HG03039 (cell line): ENCODE results near the gene KCNIP3.

Experiments
- ATAC-seq: cut with Tn5 transposase; IDR thresholded peaks from one replicate; pipeline ENCODE4 v1.9.1; 2021; ENCODE audit warnings: mild to moderate bottlenecking, moderate library complexity; ENCODE audit not compliant: unreplicated experiment

The KCNIP3 gene

DNA sequence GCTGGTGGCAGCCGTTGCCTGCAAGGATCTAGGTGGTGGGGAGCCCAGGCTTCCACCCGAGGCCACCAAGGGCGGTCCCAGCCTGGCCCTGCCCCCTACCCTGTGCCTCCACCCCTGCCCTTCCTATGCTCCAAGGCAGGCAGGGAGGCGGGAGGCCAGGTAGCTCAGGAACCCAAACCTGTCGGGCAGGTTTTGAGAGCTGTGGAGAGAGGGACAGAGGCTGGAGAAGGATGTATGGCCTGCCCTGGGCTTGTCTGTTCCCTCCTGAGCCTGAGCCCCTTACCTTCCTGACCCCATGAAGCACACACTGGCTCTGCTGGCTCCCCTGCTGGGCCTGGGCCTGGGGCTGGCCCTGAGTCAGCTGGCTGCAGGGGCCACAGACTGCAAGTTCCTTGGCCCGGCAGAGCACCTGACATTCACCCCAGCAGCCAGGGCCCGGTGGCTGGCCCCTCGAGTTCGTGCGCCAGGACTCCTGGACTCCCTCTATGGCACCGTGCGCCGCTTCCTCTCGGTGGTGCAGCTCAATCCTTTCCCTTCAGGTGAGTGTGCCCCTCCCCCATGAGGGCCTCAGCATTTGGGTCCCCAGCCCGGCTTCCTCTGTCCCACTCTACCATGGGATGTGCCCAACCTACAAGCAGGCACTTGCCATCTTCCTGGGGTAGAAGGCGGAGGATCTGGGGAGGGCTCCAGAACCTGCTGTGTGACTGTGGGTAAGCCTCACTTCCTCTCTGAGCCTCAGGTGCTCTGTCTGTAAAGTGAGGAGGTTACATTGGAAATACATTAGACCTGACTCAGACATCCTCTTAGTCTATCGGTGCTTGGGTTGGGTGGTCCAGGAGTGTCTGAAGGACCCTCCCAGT is 22.6 kb upstream of the KCNIP3 start, which contains the start of gene PROM2:
Gene PROM2, plus strand, starts transcription at position 159 of the 860 bp plus-strand sequence. Its CDS starts 137 bp downstream, at position 296.
- ATAC-seq = no peak

DNA sequence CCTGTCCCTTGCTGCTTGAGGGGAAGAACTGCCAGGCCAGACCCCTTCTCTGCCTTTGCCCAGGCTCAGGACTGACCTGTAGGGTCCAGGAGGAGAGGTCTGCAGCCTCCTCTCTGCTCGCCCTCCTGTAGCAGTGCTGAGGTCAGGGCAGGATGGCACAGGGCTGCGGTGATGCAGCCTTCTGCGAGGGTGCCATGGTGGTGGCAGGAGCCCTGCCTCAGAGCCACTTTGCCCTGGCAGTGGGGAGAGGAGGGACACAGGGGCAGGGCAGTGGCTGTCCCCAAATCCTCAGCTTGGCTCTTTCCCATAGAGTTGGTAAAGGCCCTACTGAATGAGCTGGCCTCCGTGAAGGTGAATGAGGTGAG is 22.0 kb upstream of the KCNIP3 start:
- no peak for ATAC-seq

DNA sequence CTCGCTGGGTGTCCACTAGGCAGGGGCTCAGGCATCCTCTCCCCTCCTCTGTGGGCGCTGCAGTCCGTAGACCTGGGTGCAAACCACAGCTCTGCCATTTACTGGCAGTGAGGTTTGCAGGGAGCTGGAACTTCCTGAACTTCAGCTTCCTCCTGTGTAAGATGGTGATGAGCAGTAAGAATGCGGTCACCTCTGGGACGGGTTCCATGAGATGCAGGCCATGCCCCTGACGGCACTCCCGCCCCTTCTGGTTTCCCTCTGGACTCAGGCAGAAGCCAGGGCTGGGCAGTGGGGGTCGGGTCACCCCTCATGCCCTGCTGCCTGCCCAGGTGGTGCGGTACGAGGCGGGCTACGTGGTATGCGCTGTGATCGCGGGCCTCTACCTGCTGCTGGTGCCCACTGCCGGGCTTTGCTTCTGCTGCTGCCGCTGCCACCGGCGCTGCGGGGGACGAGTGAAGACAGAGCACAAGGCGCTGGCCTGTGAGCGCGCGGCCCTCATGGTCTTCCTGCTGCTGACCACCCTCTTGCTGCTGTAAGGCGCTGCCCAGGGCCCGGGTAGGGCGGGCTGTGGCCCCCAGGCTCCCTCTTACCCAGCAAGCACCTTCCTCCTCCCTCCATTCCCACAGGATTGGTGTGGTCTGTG is 21.4 kb upstream of the KCNIP3 start:
- no peak for ATAC-seq

DNA sequence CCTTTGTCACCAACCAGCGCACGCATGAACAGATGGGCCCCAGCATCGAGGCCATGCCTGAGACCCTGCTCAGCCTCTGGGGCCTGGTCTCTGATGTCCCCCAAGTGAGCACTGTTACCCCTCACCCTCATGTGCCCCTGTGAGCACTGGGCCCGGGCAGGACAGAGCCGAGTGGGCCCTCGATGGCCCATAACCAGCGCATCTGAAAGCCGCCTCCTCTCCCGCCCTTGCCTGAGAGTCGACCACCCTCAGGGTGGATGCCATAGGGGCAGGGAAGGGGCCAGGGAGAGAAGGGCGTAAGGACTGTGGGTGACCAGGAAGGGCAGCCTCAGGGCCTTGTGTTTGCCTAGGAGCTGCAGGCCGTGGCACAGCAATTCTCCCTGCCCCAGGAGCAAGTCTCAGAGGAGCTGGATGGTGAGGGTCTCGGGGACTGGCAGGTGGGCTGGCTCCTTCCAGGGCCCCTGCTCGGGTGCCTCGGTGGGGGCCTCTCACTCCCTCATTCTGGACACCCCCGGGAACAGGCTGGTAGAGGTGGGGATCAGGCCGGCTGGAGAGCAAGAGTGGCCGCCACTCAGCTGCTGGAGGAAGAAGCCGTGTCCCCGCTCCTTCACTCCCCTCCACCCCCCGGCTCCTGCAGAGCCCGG is 20.8 kb upstream of the KCNIP3 start:
- no peak for ATAC-seq

DNA sequence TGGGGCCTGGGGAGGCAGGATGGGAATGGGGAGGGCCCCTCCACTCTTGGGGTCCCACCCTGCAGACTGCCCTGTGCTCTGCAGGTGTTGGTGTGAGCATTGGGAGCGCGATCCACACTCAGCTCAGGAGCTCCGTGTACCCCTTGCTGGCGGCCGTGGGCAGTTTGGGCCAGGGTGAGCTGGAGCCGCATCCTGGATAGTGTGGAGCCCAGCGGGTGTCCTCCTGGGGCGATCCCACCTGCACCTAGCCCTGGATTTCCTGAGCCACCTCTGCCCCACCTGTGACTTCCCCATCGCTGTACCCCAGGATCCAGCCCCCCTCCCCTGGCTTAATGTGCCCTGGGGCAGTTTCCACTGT is 20.3 kb upstream of the KCNIP3 start:
- no peak for ATAC-seq

DNA sequence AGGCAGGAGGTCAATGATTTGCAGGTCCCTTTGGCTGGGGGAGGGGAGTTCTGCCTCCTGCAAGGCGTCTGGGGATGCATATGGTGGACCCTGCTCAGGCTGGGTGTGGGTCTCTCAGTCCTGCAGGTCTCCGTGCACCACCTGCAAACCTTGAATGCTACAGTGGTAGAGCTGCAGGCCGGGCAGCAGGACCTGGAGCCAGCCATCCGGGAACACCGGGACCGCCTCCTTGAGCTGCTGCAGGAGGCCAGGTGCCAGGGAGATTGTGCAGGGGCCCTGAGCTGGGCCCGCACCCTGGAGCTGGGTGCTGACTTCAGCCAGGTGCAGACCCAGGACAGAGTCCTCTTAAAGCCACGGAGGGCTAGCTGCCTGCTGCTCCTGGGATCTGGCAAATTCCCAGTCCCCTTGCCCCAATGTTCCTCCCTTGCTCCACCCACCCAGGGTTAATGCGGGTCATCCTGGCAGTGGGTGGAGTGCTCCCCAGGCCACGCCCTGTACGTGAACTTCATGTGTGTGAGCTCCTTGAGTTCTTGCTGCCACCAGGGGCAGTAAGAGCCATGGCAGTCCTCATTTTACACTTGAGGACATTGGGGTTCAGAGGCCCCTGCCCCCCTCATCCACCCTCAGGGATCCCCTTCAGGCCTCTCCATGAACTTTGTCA is 19.8 kb upstream of the KCNIP3 start:
- no peak for ATAC-seq

DNA sequence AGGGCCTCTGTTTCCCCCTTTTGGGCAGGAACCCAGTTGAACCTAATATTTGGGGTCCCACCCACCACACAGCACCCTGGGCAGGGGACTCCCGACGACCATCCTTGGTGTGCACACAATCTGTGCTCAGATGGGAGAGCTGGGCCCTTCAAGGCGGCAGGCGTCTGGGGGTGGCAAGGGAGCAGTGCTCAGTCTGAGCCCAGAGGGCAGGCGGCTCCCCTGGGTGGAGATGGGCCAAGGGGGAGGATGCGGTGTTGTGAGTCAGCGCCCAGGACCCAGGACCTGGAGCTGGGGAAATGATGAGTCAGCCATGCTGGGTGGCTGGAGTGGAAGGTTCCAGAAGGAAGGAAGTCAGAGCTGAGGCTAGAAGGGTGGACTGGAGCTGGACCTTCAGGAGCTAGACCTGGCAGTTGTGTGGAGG is 19.1 kb upstream of the KCNIP3 start:
- ATAC-seq = no peak

DNA sequence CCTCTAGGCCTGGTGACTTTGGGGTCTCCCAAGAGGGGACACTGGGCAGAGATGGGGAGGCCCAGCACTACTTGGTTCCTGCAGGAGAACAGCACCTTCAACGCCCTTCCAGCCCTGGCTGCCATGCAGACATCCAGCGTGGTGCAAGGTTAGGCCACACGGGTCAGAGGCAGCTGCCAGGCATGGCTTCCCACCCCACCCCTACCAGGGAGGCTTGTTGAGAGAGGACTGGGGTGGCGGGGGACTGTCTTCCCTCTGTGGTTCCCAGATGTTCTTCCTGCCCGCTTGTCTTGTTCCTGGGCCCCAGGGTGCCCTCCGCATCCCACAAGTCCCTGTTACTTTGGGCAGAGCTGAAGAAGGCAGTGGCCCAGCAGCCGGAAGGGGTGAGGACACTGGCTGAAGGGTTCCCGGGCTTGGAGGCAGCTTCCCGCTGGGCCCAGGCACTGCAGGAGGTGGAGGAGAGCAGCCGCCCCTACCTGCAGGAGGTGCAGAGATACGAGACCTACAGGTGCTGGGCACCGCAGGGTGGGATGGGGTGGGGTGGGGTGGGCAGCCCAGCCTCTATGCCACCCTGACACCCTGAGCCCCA is 18.4 kb upstream of the KCNIP3 start:
- ATAC-seq = no peak

DNA sequence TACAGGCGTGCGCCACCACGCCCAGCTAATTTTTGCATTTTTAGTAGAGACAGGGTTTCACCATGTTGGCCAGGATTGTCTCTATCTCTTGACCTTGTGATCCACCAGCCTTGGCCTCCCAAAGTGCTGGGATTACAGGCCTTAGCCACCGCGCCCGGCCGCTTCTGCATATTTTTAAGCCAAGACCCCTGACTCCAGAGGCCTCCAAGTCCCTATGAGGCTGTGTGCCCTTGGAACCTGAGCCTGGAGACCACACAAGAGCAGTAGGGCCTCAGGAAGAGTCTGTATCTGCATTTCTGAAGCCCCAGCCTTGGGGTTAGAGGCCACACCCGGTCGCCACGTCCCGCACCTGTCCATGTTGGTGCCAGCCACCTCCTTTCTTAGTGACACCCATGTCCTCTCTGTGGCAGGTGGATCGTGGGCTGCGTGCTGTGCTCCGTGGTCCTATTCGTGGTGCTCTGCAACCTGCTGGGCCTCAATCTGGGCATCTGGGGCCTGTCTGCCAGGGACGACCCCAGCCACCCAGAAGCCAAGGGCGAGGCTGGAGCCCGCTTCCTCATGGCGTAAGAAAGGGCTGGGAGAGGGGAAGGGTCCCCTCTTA is 17.6 kb upstream of the KCNIP3 start:
- no peak for ATAC-seq

DNA sequence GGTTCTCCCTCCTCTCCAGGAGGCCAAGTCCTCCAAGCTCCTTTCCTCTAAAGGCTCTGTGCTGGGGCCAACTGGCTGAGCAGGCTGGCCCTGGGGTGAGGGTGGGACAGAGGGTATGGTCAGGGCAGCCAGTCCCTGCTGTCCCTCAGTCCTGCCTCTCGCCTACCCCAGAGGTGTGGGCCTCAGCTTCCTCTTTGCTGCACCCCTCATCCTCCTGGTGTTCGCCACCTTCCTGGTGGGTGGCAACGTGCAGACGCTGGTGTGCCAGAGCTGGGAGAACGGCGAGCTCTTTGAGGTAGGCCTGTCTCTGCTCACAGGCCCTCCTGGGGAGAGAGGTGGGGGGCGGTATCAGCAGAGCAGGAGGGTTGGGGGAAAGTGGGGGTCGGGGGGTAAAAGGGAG is 16.1 kb upstream of the KCNIP3 start:
- ATAC-seq = no peak

DNA sequence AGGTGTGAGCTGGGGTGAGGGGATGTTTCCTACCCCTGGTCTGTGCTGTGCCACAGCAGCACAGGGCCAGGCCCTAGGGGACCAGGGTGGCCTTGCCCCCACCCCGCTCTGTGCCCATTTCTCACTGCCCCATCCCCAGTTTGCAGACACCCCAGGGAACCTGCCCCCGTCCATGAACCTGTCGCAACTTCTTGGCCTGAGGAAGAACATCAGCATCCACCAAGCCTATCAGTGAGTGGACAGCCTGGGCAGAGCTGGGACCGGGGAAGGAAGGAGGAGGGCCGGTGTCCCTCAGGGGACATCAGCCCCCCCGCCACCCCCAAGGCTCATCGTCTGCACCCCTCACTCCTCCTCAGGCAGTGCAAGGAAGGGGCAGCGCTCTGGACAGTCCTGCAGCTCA is 15.4 kb upstream of the KCNIP3 start:
- no peak for ATAC-seq

DNA sequence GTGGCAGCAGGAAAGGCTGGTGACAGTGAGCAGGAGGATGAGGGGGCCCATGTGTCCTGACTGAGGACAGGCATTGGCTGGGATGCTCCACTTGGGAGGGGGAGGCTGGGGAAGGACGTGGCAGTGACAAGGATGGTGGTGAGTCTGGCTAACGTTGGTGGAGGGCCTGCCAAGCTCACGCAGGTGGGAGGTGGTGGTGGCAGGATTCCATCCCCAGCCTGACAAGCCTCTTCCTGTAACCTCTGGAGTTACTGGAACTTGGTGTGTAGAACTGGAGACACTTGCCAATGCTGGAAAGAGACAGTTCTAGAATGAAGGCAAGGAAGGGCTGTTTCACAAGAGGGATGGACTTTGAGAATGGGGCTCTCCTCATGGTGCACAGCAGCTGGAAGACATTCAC is 14.7 kb upstream of the KCNIP3 start:
- ATAC-seq = no peak

DNA sequence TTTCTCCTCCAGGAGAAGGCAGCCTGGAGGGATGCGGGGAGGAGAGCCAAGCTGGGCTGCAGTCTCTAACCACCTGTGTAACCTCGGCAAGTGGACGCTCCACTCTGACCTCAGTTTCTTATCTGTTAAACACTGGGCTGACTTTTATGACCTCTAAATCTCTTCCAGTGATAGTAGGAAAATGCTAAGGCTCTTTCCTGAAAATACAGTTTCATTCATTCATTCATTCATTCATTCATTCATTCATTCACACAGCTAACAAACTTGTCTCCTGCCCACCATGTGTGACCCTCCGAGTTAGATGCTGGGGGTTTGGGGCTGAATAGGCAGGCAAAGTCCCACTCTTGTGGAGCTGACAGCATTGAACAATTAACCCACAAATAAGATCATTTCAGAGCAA is 13.6 kb upstream of the KCNIP3 start:
- ATAC-seq = no peak

DNA sequence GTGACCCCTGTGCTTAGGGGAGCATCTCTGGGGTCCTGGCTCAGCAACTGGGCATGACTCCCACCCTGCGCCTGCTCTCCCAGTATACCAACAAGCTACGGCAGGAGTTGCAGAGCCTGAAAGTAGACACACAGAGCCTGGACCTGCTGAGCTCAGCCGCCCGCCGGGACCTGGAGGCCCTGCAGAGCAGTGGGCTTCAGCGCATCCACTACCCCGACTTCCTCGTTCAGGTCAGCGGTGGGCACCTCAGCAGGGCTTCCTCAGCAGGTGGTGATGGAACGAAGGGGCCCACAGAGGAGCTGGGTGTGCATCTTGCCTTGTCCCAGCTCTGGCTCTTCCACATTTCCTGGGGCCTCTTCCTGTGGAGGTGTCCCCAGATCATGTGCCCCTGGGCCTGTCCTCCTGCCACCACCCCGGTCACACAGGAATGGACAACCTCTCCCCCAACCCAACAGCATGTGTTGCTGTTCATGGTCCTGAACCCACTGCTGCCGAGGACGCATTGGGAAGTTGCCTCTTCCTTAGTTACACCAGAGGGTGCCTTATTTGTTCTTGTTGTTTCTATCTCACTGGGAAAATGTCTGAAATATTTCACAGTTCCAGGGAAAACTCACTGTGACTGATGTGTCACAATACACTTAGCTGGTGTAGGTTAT is 12.1 kb upstream of the KCNIP3 start:
- ATAC-seq = no peak

DNA sequence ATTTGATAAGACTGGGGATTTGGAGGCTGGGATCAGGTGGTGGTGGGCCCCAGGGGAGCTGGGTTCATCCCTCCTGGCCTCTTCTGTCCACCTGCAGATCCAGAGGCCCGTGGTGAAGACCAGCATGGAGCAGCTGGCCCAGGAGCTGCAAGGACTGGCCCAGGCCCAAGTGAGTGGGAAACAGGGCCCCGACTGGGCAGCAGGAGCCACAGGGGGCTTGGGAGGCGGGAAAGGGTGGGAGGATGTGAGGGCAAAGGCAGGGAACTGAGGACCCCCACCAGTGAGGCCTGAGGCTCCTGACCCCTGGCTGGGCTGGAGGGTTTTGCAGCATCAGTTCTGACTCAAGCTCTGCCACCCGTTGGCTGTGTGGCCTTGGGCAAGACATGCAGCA is 11.6 kb upstream of the KCNIP3 start:
- no peak for ATAC-seq

DNA sequence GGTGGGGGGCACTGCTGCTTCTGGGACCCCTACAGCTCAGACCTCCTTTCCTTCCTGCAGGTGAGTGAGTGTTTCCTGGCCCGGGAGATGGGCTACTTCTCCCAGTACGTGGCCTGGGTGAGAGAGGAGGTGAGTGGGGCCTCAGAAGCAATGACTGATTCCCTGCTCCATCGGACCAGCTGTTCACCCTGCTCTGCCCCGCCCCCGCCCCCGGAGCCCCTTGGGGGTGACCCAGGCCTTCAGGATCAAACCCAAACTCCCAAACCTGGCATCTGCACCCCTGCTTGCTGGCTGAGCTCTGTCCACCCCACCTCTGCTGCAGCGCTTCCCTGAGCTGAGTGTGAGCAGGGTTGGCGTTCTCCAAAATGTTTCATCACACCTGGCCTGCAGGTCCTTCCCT is 9.8 kb upstream of the KCNIP3 start:
- ATAC-seq = no peak

DNA sequence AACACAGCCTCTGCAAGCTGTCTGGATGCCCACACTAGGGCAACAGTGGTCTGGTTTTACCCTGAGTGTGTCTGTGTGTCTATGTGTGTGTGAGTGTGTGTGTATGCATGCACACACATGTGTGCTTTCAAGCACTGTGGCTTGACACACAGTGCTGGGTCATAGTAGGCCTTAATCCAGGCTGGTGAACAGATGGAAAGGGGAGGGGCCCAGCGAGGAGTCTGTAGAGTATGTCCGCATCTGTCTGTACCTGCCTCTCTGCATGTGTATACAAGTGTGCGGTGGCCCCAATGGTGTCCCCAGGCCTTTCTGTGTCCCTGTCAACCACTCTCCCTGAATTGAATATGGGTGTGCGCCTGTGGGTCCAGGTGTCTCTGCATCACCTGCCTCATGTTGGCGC is 9.3 kb upstream of the KCNIP3 start:
- no peak for ATAC-seq

DNA sequence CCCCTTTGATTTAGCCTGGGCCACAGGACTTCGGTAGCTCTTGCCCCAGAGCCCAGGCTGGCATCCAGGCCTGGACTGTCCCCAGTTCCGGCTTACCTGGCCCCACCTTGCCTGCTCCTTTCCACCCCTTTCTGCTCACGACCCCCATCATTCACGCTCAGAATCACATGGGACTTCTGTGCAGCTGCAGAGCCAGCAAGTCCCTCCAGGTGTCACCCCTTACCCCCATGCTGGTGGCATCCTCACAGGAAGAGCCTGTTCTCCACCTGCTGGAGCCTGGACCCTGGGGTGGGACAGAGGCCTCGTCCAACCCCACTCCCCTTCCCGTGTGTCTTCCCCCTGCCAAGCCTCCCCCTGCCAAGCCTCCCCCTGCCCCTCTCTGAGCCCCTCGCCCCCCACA is 7.9 kb upstream of the KCNIP3 start:
- no peak for ATAC-seq

DNA sequence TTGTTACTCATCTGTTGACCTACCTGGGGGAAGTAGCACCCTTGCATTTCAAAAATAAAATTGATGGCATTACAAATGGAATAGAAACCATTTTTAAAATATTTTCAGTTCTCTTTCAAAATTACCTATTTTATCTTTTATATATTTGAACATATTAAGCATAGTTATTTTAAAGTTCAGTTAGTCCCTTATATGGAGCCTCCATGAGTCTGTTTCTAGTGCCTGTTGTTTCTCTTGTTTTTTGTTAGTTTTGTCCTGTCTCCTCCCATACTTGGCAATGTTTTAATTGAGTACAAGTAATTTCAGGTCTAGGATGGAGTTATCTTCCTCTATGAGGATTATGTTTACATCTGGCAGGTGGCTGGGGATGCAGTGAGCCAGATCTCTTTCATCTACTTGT is 5.9 kb upstream of the KCNIP3 start:
- ATAC-seq = no peak

DNA sequence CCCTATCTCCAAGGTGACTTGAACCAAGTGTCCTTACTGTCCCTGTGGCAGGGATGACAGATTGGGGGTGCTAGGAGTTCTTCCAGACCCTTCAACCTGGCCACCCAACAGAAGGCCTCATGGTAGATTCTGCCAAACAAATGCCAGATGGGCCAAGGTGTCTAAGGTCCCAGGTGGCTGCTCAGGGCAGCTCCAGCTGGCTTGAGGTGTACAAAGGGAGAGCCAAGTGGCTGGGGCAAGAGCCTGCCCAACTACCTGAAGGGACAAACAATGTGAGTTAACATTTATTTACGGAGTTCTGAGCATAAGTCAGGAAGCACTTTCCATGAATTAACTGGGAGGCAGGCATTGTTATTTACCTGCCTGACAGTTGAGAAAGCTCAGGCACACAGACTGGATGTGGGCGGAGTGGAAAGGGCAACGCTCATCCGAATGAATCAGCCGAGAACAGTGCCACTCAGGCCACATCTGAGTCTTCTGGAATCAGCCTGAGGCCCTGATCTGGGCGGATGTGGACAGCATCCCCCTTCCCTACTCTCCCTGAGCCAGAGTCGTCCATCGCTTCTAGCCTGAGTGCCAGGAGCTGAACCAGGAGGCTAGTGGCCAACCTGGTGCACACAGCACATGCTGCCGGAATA is 4.4 kb upstream of the KCNIP3 start:
- ATAC-seq = no peak
